ENCODE results near the gene MYOZ2.

- no peak for TF ChIP-seq CTCF (IDR thresholded peaks at IDR 0.05; ENCODE audit: extremely low read depth in 1 of 2, insufficient read depth in 1 of 2, low read depth in 1 of 2, low read length in 2 of 2)
- no peak for TF ChIP-seq POLR2A (IDR thresholded peaks at IDR 0.05; ENCODE audit: low read depth, low read length)
- no peak for TF ChIP-seq EZH2 (IDR thresholded peaks at IDR 0.05; ENCODE audit: borderline replicate concordance, low read depth, low read length, severe bottlenecking)
- no peak for TF ChIP-seq GATA2 (IDR thresholded peaks at IDR 0.05; ENCODE audit: insufficient read depth, insufficient read length, low read depth, low read length)
- no peak for TF ChIP-seq MAX (IDR thresholded peaks at IDR 0.05; ENCODE audit: insufficient read depth, insufficient read length)
- no peak for TF ChIP-seq MYC (IDR thresholded peaks at IDR 0.05; ENCODE audit: low read depth, low read length)
Observed at GRCh38 chr4:119228406-119228805, 92.8 kb downstream of the MYOZ2 start.

Measured in endothelial cell of umbilical vein (primary cell).